HUES6 (cell line): ENCODE measurements around the gene HNF4A.
"Not testable (repeated sequence)": the region's sequence is repeated elsewhere in the genome, so short reads cannot be mapped to it uniquely, and the experiment has no call there.

Experiments
- H3K27ac ChIP-seq: 2 replicates; pipeline ENCODE4 v1.7.0; 2013; ENCODE audit warnings: low read depth, mild to moderate bottlenecking, low read length, inconsistent platforms
- H3K27me3 ChIP-seq: 2 replicates; pipeline ENCODE4 v1.6.1; 2013; ENCODE audit warnings: low read length; ENCODE audit not compliant: control insufficient read depth, insufficient read depth
- H3K36me3 ChIP-seq: 2 replicates; pipeline ENCODE4 v1.6.1; 2013; ENCODE audit warnings: low read length; ENCODE audit not compliant: control insufficient read depth, insufficient read depth
- H3K4me1 ChIP-seq: 2 replicates; pipeline ENCODE4 v1.6.1; 2013; ENCODE audit warnings: low read length; ENCODE audit not compliant: control insufficient read depth, insufficient read depth
- H3K4me3 ChIP-seq: 2 replicates; pipeline ENCODE4 v1.5.1; 2013; ENCODE audit warnings: low read depth, low read length
- H3K9ac ChIP-seq: one replicate; pipeline ENCODE4 v1.6.1; 2013; ENCODE audit warnings: mild to moderate bottlenecking, low read length
- H3K9me3 ChIP-seq: 2 replicates; pipeline ENCODE4 v1.6.1; 2013; ENCODE audit warnings: low read depth, low read length; ENCODE audit not compliant: control insufficient read depth, insufficient read depth

The HNF4A gene

GRCh38 chr20:44465001-44465560 lies 109.6 kb downstream of the HNF4A start:
- H3K27ac ChIP-seq = no peak overlapping the region
- no peaks in the 10 kb centered on the region for H3K36me3 ChIP-seq
- H3K4me1 ChIP-seq = peaks cover 20% of the 10 kb centered on the region
- H3K27me3 ChIP-seq = no peaks in the 10 kb centered on the region
- no peak overlapping the region for H3K9ac ChIP-seq
- H3K4me3 ChIP-seq = no peak overlapping the region
- H3K9me3 ChIP-seq = no peaks in the 10 kb centered on the region

GRCh38 chr20:44467289-44467883 lies 111.9 kb downstream of the HNF4A start:
- H3K27ac ChIP-seq = no peak overlapping the region
- no peak overlapping the region for H3K4me3 ChIP-seq
- H3K4me1 ChIP-seq = peaks cover 9% of the 10 kb centered on the region
- no peaks in the 10 kb centered on the region for H3K36me3 ChIP-seq
- no peaks in the 10 kb centered on the region for H3K27me3 ChIP-seq
- peak overlapping the region; percentile 3 for H3K9ac ChIP-seq
- H3K9me3 ChIP-seq = no peaks in the 10 kb centered on the region

GRCh38 chr20:44468044-44468782 lies 112.7 kb downstream of the HNF4A start:
- Histone ChIP-seq H3K27me3 (no peaks in the 10 kb centered on the region), H3K4me3 (no peak overlapping the region), H3K4me1 (peaks cover 9% of the 10 kb centered on the region), H3K27ac (no peak overlapping the region), H3K9ac (no peak overlapping the region), H3K9me3 (no peaks in the 10 kb centered on the region), H3K36me3 (no peaks in the 10 kb centered on the region)

GRCh38 chr20:44470327-44470726 lies 114.8 kb downstream of the HNF4A start:
- H3K4me1 ChIP-seq = peaks cover 12% of the 10 kb centered on the region

GRCh38 chr20:44471481-44471882 lies 116.0 kb downstream of the HNF4A start:
- Histone ChIP-seq H3K9ac (no peak overlapping the region), H3K4me1 (peaks cover 17% of the 10 kb centered on the region), H3K36me3 (no peaks in the 10 kb centered on the region), H3K4me3 (no peak overlapping the region), H3K27me3 (no peaks in the 10 kb centered on the region), H3K9me3 (no peaks in the 10 kb centered on the region), H3K27ac (no peak overlapping the region)

More at GRCh38 chr20:44470327-44470726, 114.8 kb downstream of the HNF4A start:
- H3K27me3 ChIP-seq = no peaks in the 10 kb centered on the region
- H3K36me3 ChIP-seq = no peaks in the 10 kb centered on the region
- H3K27ac ChIP-seq = no peak overlapping the region
- no peaks in the 10 kb centered on the region for H3K9me3 ChIP-seq
- no peak overlapping the region for H3K4me3 ChIP-seq
- H3K9ac ChIP-seq = no peak overlapping the region

GRCh38 chr20:44472283-44472682 lies 116.8 kb downstream of the HNF4A start:
- not testable (repeated sequence) for H3K27me3 ChIP-seq, H3K27ac ChIP-seq, H3K4me3 ChIP-seq, H3K9me3 ChIP-seq, H3K36me3 ChIP-seq, H3K9ac ChIP-seq
- peaks cover 14% of the 10 kb centered on the region for H3K4me1 ChIP-seq

GRCh38 chr20:44475372-44475693 lies 119.8 kb downstream of the HNF4A start:
- no peaks in the 10 kb centered on the region for H3K9me3 ChIP-seq
- no peak overlapping the region; the same call in 1 of the 2 replicates for H3K27ac ChIP-seq
- H3K36me3 ChIP-seq = peaks cover 7% of the 10 kb centered on the region
- H3K4me3 ChIP-seq = peak overlapping the region; percentile 85
- H3K9ac ChIP-seq = peak overlapping the region; percentile 83
- peaks cover 10% of the 10 kb centered on the region for H3K4me1 ChIP-seq
- no peaks in the 10 kb centered on the region for H3K27me3 ChIP-seq

GRCh38 chr20:44475694-44476560 lies 120.4 kb downstream of the HNF4A start, which contains the start of gene TTPAL:
Gene TTPAL (plus strand): TSS chr20:44475874. CDS start chr20:44480000, 4,126 bp downstream.
- Histone ChIP-seq H3K27ac (peak within 1 kb of the TSS; percentile 76; the same call in 1 of the 2 replicates), H3K4me3 (peak within 1 kb of the TSS; percentile 85), H3K4me1 (peaks cover 10% of the 10 kb centered on the region), H3K9me3 (no peaks in the 10 kb centered on the region), H3K36me3 (peaks cover 13% of the 10 kb centered on the region), H3K9ac (peak within 1 kb of the TSS; percentile 83), H3K27me3 (no peaks in the 10 kb centered on the region)

- Histone ChIP-seq H3K36me3 (peaks cover 22% of the 10 kb centered on the region), H3K9me3 (no peaks in the 10 kb centered on the region), H3K4me1 (peaks cover 10% of the 10 kb centered on the region), H3K27me3 (no peaks in the 10 kb centered on the region), H3K9ac (no peak overlapping the region), H3K27ac (no peak overlapping the region), H3K4me3 (no peak overlapping the region; the same call in 1 of the 2 replicates)
Observed at GRCh38 chr20:44477151-44477550, 121.7 kb downstream of the HNF4A start.

GRCh38 chr20:44478206-44478605 lies 122.7 kb downstream of the HNF4A start:
- H3K27me3 ChIP-seq = no peaks in the 10 kb centered on the region
- H3K9ac ChIP-seq = no peak overlapping the region
- no peak overlapping the region for H3K27ac ChIP-seq
- H3K4me3 ChIP-seq = no peak overlapping the region
- no peaks in the 10 kb centered on the region for H3K9me3 ChIP-seq
- H3K36me3 ChIP-seq = peaks cover 26% of the 10 kb centered on the region
- H3K4me1 ChIP-seq = peaks cover 10% of the 10 kb centered on the region
